Measurements from ENCODE around the gene DEPP1. TPM values are rescaled to one million over a fixed set of nuclear protein-coding genes. Genes with fewer than 3 reads are reported as not detected.

Gene DEPP1
- total and polyA plus RNA-seq, 10 of the 15 experiments (the other 5 are each of a cell fraction or from before 2014, with no cell fraction given), result 1.7 to 12.1 (median 7.3) TPM

GRCh38 chr10:44973323-44974081, 5.1 kb downstream of the DEPP1 start (continued):
- TF ChIP-seq CHD4 (IDR thresholded peaks at IDR 0.05) (no peak), SKIL (IDR thresholded peaks at IDR 0.05; ENCODE audit: low read depth, poor library complexity, severe bottlenecking) (peak; percentile 37), MTA2 (IDR thresholded peaks at IDR 0.05; ENCODE audit: low read depth) (peak; percentile 80), IRF3 (IDR thresholded peaks at IDR 0.05) (no peak)

GRCh38 chr10:44972874-44973306, 5.7 kb downstream of the DEPP1 start:
- H3K4me1 ChIP-seq (ENCODE audit: control insufficient read depth, insufficient read depth, low read length), result peaks cover 49% of the 10 kb centered on the region
- no peaks in the 10 kb centered on the region for H3K9me3 ChIP-seq (replicated peaks; ENCODE audit: control insufficient read depth, insufficient read depth, low read length)
- peak overlapping the region; percentile 80 for H3K27ac ChIP-seq (ENCODE audit: control insufficient read depth, insufficient read depth)
- ChIA-PET SMC1A (ENCODE audit: uncharacterized antibody, unreplicated experiment) (interaction anchor here (0.8 to 2.5 kb wide), 7 partner anchors 9 to 40 kb away, joined by 3 to 36 read pairs (median 17); no protein-coding TSS in a partner anchor), POLR2A (interaction anchor here (1.2 to 2.1 kb wide), 8 partner anchors 9 to 44 kb away, joined by 3 to 17 read pairs (median 6); no protein-coding TSS in a partner anchor), RAD21 (ENCODE audit: unreplicated experiment) (interaction anchor here (0.8 to 2.7 kb wide), 6 partner anchors 10 to 48 kb away, joined by 4 to 54 read pairs (median 20); no protein-coding TSS in a partner anchor), CTCF (interaction anchor here (0.9 to 10.1 kb wide), 7 partner anchors 9 to 41 kb away, joined by 3 to 181 read pairs (median 13); partner anchors contain the start of gene RASSF4)
- WGBS (ENCODE audit: insufficient coverage, insufficient replicate concordance, low lambda C conversion rate, missing lambda C conversion rate), result 69% methylated on average over 6 of the region's 6 CpGs
- peaks cover 13% of the 10 kb centered on the region for H3K79me2 ChIP-seq (ENCODE audit: control insufficient read depth, insufficient read depth, low read length)
- ATAC-seq (no peak), FAIRE-seq (no peak), DNase-seq (ENCODE audit: low read depth, low spot score) (no peak)
- H3K4me2 ChIP-seq (ENCODE audit: control insufficient read depth, insufficient read depth), result peak overlapping the region; percentile 82; the same call in 1 of the 2 replicates
- H2AFZ ChIP-seq (ENCODE audit: control insufficient read depth, low read depth, low read length), result no peak overlapping the region
- no peaks in the 10 kb centered on the region for H4K20me1 ChIP-seq (ENCODE audit: control insufficient read depth, insufficient read depth)
- intact Hi-C loops (cut with micrococcal nuclease; ENCODE audit: unreplicated experiment) (no loop called here), in situ Hi-C loops (cut with MboI) (loop anchor here (25.0 kb wide), 1 partner anchor 1811 kb away; no protein-coding TSS in a partner anchor)
- BruUV-seq (replicated peaks), result no TSS peak
- no peak overlapping the region for H3K9ac ChIP-seq (ENCODE audit: control insufficient read depth, insufficient read depth, low read length)
- H3K27me3 ChIP-seq (replicated peaks in 1 of 2; ENCODE audit: control insufficient read depth in 2 of 2, insufficient read depth in 2 of 2, low read length in 1 of 2), result no peaks in the 10 kb centered on the region
- H3K36me3 ChIP-seq (ENCODE audit: control insufficient read depth in 2 of 2, insufficient read depth in 2 of 2, low read length in 1 of 2), result peaks cover 0 to 8% of the 10 kb centered on the region in 2 experiments; a peak in 2 of 4 replicates
- H3K4me3 ChIP-seq, result no peak overlapping the region
- TF ChIP-seq FOXK2 (IDR thresholded peaks at IDR 0.05), result no peak
- no peak for TF ChIP-seq ZBTB33 (IDR thresholded peaks at IDR 0.05)
- TF ChIP-seq ZNF687 (IDR thresholded peaks at IDR 0.05), result no peak
- TF ChIP-seq POLR2AphosphoS5 (IDR thresholded peaks at IDR 0.05; ENCODE audit: low read length), result no peak
- TF ChIP-seq LARP7 (IDR thresholded peaks at IDR 0.05), result no peak
- no peak for TF ChIP-seq SUZ12 (IDR thresholded peaks at IDR 0.05; ENCODE audit: unreplicated experiment)
